Measurements from ENCODE around the gene DUSP6.

Gene DUSP6

DNA sequence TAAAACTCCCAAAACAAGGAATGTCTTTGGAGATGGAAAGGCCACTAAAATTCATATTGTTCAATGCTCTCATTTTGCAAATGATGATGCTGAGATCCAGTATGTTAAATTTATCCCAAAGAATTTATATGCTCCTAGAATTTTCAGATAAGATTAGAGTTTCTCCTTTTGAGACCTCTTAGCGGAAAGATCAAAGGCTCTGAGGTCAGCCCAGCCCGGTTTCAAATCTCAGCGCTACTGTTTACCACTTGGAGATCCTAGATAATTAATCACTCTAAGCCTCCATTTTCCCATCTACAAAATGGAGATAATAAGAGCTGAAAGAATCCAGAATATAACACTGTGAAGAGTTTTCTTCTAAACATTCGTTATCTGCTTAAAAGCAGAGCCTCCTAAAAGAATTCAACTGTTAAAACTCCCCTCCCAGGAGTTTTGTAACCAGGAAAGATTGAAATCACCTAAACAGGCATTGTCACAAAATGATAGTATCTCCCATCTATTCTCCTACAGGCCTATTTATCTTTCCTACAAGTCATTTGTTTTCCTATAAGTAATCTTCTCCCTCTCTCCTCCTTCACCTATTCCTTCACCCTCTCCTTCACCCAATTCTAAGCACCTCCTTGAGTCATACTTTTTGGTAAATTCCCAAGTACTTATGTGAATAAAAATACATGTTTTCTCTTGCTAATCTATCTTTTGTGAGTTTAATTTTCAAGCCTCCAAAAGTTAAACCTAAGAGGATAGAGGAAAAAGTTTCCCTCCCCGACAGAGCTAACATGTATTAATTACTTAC, 16.7 kb downstream of the DUSP6 start:
- in situ Hi-C loops (cut with MboI; ENCODE audit: low sequenced_read_pairs) = loop anchor here (25.0 kb wide), 1 partner anchor 173 kb away; no protein-coding TSS in a partner anchor

DNA sequence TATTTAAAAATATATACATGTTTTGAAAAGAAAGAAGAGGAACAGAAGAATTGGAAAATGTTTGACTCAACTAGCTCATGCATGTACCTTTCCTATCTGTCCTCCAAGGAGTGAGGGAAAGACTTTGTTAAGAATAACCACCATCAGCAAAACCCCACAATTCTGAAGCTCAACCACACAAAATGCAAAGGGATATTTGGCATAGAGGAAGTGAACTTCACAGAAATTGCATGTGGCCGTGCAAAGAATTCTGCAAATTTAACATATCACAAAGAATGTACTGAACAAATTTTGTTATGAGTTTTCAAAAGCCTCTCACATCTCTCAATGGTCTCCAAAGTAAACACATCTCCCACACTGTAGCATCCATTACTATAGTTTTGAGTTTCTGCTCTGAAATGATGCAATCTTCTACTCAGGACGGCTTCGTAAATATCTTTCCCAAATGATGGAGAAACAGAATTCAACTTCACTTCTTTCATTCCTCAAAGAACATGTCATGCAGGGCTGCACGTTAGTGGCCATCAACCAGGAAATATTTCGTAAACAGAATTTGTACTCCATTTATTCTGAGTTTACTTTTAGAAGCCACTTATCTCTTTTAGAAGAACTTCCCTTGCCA, 17.6 kb downstream of the DUSP6 start:
- in situ Hi-C loops (cut with MboI; ENCODE audit: low sequenced_read_pairs) = loop anchor here (25.0 kb wide), 1 partner anchor 172 kb away; no protein-coding TSS in a partner anchor

DNA sequence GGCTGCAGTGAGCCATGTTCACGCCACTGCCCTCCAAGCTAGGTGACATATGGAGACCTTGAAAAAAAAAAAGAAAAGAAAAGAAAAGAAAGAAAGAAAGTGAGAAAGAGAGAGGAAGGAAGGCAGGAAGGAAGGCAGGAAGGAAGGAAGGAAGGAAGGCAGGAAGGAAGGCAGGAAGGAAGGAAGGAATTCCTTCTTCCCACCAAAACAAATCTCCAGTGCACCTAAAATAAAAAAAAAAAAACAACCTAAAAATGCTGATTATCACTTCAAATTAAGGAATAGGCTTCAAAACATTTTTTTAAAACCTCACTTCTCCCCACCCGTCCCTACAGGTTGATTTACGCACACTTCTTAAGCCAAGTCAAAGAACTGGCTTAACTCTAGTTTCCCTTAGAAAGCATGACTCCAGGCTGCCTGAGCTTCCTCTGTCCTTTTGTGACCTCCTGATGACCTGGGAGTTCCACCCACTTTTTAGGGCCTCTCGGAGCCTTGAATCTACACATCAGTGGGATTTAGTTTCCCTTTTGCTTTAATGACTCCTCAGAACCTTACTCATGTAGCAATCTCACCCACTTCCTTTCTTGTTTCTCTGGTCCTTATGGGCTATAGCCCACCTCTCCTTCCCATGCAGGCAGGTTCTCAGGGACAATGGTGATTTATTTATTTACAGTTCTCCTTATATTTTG, 18.6 kb downstream of the DUSP6 start:
- in situ Hi-C loops (cut with MboI; ENCODE audit: low sequenced_read_pairs) = loop anchor here (25.0 kb wide), 1 partner anchor 171 kb away; no protein-coding TSS in a partner anchor

DNA sequence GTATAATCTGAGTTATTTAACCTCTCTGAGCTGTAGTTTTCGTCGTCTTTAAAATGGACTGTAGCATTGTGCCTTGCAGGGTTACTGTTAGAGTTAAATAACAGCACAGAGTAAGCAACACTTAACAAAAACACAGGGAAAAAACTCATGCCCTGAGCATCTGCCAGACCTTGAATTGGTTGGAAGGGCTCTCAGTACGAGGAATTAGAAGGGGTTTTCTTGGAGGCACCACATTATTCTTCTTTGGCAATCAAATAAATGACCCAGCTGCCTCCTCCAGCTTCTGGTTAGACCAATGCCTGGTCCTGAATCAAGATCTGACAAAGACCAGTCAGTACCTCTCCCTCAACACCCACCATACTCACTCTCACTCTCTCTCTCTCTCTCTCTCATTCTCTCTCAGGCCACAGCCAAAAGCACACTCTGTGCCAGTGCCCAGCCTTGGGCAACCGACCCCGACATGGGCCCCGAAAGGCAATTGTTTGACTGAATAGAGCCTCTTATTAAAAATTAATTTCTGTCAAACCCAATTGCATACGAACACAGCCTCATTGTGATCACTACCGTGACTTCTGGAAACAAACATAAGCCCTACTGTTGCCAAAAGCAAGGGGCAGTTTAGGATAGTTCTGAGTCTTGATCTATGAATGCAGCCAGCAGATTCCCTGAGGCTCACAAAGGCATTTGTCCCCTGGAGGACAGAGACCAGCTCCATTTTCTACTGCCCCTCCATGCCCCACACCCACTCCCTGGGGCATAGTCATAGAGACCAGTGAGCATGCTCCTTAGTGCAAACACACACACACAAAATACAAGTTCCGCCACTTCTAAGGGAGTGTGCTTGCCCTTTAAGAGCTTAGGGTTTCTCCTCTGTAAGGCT, 23.9 kb downstream of the DUSP6 start:
- in situ Hi-C loops (cut with MboI; ENCODE audit: low sequenced_read_pairs) = loop anchor here (25.0 kb wide), 1 partner anchor 166 kb away; no protein-coding TSS in a partner anchor

DNA sequence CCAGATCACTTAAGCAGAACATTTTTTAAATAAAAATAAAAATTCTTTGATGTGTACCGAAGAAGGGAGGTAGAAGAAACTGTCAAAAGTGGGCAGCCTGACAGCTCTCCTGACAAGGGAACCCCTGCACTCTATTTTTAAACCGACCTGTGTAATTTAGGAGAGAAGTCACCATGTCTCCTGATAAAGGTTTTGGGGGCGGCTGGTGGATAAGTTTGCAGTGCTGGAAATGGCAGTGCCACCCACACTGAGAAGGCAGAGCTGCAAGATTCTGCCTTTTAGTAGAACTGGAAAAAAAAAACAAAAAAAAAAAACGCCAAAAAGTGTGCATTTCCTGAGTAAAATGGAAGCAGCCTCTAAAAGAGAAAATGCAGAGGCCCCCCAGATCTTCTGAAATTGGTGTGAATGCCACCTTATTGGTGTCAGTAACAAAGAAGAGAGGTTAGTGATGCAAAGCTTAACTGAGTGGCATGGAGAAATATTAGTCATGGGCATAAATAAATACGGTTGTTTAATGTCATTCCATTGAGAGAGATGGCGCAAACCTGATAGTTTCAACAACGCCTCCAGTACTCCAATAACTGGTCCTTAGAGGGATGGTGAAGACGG, 24.7 kb downstream of the DUSP6 start:
- in situ Hi-C loops (cut with MboI; ENCODE audit: low sequenced_read_pairs) = loop anchor here (25.0 kb wide), 1 partner anchor 165 kb away; no protein-coding TSS in a partner anchor

DNA sequence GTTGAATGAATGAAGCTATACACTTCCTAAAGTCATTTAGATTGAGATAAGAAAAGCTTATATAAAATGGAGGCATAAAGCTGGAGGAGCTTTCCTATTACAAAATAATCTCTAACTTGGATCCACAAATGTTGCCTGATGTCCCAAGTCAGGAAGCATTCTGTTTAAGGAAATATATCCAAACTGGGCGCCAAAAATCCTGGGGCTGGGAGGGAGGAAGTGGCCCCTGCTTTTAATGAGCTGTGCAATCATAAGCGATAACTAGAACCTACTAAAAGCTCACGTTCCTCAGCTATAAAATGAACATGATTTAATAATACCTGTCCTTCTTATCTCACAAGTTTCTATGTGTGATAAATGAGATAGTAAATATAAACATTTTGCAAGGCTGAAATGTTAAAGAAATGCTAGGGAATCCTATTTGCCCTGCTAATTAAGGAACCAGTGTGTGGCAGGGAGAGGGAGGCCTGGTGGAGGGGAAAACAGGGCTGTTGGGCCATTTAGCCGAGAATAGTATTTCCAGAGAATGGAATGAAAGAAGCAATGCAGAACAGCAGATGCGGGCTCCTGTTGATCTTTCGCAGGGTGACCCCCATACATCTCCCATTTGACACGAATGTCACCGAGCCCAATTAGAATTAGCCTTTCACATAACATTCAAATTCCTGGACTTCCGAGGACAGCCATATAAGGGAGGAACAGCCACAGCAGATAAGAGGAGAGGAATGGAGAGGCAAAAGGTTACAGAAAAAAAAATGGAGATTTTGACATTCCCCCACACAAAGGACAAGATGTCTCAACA, 25.9 kb downstream of the DUSP6 start:
- in situ Hi-C loops (cut with MboI; ENCODE audit: low sequenced_read_pairs) = loop anchor here (25.0 kb wide), 1 partner anchor 164 kb away; no protein-coding TSS in a partner anchor

DNA sequence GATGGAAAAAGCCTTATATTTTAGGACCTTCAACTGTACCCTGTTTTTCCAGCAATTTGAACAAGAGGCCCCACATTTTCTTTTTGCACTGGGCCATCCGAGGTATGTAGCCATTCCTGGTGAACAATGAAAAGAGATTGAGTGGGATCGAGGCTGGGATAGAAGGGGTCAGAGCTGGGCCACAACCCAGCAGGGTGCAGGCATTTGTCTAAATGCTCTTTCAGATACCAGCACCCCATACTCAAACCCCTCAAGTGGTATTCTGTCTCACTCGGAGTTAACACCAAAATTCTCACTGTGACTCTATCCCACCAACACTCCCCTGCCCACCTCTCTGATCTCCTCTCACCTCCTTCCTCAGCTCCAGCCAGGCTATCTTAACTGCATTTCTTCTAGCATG, 26.8 kb downstream of the DUSP6 start:
- in situ Hi-C loops (cut with MboI; ENCODE audit: low sequenced_read_pairs) = loop anchor here (25.0 kb wide), 1 partner anchor 163 kb away; no protein-coding TSS in a partner anchor

DNA sequence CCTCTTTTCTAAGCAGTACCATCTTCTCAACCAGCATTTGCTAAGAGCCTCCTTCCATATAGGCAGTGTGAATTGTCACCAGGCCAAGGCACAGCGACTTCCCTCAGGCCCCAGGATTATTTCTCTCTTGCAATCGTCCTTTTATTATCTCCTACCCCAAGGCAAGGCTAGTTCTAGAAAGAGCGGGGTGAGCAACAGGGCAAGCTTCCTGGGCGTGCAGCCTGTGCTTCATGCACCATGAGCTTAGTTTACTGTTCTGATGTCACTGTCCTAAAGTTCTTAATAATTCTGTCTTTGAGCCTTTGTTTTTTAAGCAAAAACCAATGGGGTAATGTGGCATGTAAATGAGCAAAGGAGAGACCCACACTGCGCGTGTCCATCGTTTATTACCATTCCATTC, 27.9 kb downstream of the DUSP6 start:
- in situ Hi-C loops (cut with MboI; ENCODE audit: low sequenced_read_pairs) = no loop called here

DNA sequence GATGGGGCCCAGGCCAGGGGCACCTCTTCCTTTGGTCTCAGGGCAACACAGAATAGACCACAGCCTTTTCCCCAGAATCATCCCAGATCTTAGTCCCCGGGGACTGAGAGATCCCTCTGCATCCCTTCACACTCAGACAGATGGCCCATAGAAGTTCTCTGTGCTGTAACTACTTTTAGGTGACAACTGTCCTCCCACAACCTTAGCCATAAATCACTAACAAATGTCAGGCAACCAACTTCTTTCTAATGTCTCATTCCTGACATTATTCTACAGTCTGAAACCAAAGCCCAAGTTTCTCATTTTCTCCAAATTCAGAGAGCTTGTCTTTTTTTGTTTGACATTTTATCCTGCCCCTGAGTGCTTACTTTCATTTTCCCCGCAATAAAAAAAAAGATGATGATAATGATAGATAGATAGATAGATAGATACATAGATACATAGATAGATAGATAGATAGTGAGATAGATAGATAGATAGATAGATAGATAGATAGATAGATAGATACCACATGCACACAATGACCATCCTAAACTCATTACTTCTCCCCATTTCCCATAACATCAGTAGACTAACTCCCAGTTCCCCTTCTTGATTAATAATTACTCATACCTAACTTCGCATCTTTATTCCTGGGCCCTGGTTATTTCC, 28.6 kb downstream of the DUSP6 start:
- in situ Hi-C loops (cut with MboI; ENCODE audit: low sequenced_read_pairs) = no loop called here

DNA sequence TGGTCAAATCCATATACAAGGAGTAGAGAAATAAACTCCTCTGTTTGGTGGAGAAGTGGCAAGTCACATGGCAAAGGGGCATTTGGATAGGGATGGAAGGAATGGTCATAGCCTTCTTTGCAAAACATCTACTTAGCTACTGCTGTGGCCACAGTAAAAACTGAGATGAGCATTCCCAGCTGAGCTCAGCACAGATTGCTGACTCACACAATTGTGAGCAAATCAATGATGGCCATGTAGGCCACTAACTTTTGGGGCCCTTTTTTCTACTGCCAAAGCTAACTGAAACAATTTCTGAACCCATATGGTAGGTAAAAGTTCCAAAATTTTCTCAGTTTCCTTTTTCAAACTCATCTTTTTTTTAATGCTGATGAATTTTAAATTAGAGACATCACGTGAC, 31.6 kb downstream of the DUSP6 start:
- in situ Hi-C loops (cut with MboI; ENCODE audit: low sequenced_read_pairs) = no loop called here

DNA sequence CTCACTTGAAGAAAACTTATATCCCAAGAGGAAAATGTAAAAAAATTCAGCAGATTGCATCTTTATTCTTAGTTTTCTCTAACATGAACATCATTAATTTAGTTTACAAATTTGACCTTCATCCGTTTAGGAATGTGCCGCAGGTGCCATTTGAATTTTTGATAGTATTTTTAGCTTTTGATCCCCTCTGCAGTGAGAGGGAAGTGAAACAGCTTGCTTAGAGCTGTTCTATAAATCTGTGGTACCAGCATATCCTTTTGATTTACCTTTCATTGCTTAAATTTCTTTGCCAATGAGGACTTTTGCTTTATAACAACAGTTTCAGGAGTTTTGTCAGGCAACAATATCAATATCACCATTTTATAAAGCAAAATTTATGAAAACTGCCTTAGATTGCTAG, 32.7 kb downstream of the DUSP6 start:
- in situ Hi-C loops (cut with MboI; ENCODE audit: low sequenced_read_pairs) = no loop called here

DNA sequence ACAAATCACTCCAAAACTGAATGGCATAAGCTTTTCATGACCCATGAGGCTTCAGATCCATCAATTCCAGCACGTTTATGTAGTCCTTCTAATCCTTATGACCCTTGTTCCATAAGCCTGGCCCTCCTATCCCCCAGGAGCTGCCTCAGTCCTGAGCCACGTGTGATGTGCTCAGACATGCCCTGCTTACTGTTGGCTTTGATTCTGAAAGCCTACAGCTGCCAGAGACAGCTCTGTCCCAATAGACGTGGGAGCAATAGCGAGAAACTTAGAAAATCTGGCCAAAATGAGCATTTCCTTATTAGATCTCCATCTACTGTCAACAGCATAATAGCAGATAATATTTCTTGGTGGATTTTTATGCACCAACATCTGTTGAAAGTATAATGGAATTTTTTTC, 33.2 kb downstream of the DUSP6 start:
- in situ Hi-C loops (cut with MboI; ENCODE audit: low sequenced_read_pairs) = no loop called here

DNA sequence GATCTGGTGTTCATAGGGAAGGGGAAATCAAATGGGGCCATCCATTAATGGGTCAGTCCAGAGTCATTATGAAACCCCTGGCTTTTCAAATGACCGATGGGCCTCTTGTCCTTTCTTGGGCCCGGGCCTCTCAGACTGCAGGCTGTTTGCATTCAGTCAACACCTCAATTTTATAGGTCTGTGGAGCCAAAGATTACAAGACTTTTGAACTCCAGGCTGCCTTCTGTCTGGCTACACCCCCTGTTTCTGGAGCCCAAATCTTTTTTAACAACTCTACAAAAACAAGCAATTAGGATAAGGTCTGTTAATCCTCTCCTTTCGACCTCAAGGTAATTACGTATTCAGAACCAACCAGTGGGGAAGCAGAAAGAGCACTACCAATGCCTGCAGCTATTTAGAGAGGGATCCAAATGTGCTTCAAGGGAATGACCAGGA, 35.6 kb downstream of the DUSP6 start:
- in situ Hi-C loops (cut with MboI; ENCODE audit: low sequenced_read_pairs) = no loop called here

DNA sequence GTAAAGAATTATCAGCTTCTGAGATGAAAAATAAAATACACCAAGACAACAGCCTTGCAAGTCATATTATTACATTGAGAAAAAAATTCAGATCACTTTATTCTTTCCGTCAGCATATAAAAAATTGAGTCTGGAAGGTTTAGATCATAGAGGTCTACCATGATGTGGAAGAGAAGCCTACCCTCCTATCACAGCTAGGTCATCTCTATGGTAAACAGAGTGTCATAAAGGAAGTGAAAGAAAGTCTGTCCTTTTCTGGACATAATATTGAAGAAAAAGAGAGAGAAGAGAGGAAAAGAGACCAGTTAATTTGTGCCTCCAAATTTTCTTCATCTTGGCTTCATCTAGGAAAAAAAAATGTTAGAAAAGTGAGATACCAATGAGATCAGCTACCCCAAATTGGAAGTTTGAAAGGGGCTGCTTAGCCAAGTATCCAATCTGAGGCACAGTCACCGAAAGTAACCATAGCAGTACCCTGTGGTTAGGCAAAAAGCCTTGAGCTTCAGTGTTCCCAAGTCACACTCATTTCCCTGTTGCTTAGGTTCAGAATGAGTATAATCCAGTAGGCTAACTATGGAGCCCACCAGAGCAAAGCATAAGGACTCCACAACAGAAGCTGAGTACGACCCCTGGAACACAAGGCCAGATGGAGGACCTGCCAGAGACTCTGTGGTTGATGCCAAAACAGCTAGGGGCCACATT, 38.1 kb downstream of the DUSP6 start:
- in situ Hi-C loops (cut with MboI; ENCODE audit: low sequenced_read_pairs) = no loop called here

DNA sequence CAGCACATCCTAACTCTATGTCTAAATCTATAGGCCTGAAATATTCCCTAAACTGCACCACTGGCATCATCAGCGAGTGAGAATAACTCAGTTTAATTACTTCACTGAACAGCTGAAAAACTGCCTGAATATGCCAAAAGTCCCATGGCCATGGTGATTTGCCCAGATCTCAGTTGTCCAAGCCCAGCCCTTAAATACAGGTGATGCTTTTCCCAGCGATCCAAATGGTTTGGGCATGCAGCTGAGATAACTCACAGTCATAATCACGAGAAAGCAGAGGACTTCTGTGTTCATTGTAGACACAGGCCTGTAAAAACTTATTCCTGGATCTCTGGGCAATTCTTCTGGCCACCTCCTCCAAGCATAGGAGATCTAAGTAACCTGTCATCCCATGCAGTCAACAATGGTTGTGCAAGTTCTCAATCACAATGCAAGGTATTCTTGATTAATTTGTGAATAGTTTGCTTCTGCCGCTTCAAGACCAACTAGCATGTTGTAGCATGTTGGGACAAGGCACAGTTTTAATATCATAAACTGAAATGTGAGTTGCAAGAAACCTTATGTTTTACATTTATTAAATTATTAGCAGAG, 40.5 kb downstream of the DUSP6 start:
- in situ Hi-C loops (cut with MboI; ENCODE audit: low sequenced_read_pairs) = no loop called here

DNA sequence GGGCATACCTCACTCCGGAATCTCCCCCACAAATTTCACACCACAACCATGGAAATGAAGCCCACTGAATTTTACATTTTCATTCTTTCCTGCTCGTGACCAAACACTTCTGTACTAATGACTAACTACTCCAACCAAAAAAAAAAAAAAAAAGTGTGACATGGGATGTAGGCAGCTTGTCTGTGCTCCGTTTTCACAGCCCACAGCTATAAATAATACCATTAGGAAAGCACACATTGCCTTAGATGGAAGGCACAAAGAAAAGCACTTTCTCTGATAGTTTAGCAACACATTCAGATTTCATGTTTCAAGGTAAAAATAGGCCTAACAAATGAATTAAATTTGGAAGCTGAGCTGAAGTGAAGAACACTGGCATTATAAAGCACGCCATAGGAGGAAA, 42.5 kb downstream of the DUSP6 start:
- in situ Hi-C loops (cut with MboI; ENCODE audit: low sequenced_read_pairs) = no loop called here

DNA sequence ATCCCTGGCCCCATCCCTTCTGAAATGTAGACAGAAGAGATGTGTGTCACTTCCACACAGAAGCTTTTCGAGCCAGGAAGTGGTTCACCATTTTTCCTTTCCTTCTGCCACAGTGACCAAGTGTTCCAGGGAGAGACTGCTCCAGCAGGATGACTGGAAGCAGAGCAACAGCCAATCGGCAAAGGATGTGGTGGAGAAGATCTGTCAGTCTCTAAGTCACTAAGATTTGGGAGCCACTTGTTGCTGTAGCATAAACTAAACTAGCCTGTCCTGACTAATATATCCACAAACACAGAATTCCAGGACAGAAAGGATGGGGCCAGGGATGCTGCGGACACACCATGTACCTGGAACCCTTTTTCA, 42.9 kb downstream of the DUSP6 start:
- in situ Hi-C loops (cut with MboI; ENCODE audit: low sequenced_read_pairs) = no loop called here

Data from HL-60/S4 treated with retinoic acid at 250 ng/mL for 4 days and 3 days (cell line).